GM23248 (cell line): ENCODE results near the gene EXD3. TPM values are rescaled to one million over a fixed set of nuclear protein-coding genes. Genes with fewer than 3 reads are reported as not detected.

ENCODE experiments used
- DNase-seq: peaks from one replicate; pipeline ENCODE4 v3.0.0-alpha.2; 2015
- H2AFZ ChIP-seq: fragments of 200-600 bp; sonication (generic); 2 replicates; pipeline ENCODE4 v1.6.1; 2016; ENCODE audit warnings: antibody characterized with exemption
- H3F3A ChIP-seq: fragments of 200-600 bp; sonication (generic); 2 replicates; pipeline ENCODE4 v1.6.1; 2016; ENCODE audit warnings: mild to moderate bottlenecking, antibody characterized with exemption, mixed run types; ENCODE audit not compliant: insufficient read depth
- H3K27ac ChIP-seq: fragments of 200-600 bp; sonication (generic); 2 replicates; pipeline ENCODE4 v1.5.1; 2016; ENCODE audit warnings: mild to moderate bottlenecking
- H3K27me3 ChIP-seq: fragments of 200-600 bp; sonication (generic); replicated peaks from 2 replicates; pipeline ENCODE4 v1.6.1; 2016; ENCODE audit warnings: mild to moderate bottlenecking; ENCODE audit not compliant: insufficient read depth
- H3K36me3 ChIP-seq: fragments of 200-600 bp; sonication (generic); 2 replicates; pipeline ENCODE4 v1.6.1; 2016; ENCODE audit warnings: low read depth, mild to moderate bottlenecking
- H3K4me1 ChIP-seq: fragments of 200-600 bp; sonication (generic); 2 replicates; pipeline ENCODE4 v1.6.1; 2016; ENCODE audit warnings: mild to moderate bottlenecking; ENCODE audit not compliant: insufficient read depth
- H3K4me2 ChIP-seq: fragments of 200-600 bp; sonication (generic); one replicate; pipeline ENCODE4 v1.6.1; 2016; ENCODE audit warnings: mild to moderate bottlenecking; ENCODE audit not compliant: unreplicated experiment
- H3K4me3 ChIP-seq: fragments of 200-600 bp; sonication (generic); 2 replicates; pipeline ENCODE4 v1.5.1; 2016; ENCODE audit warnings: mild to moderate bottlenecking
- H3K79me2 ChIP-seq: fragments of 200-600 bp; sonication (generic); 2 replicates; pipeline ENCODE4 v1.6.1; 2016; ENCODE audit warnings: mild to moderate bottlenecking; ENCODE audit not compliant: insufficient read depth
- H3K9ac ChIP-seq: fragments of 200-600 bp; sonication (generic); 2 replicates; pipeline ENCODE4 v1.6.1; 2016; ENCODE audit warnings: mild to moderate bottlenecking
- H3K9me2 ChIP-seq: fragments of 200-600 bp; sonication (generic); 2 replicates; pipeline ENCODE4 v1.6.1; 2016; ENCODE audit warnings: mixed run types, mild to moderate bottlenecking, moderate library complexity; ENCODE audit not compliant: insufficient read depth
- H3K9me3 ChIP-seq: fragments of 200-600 bp; sonication (generic); one replicate; pipeline ENCODE4 v1.6.1; 2017; ENCODE audit warnings: low read depth
- H4K20me1 ChIP-seq: fragments of 200-600 bp; sonication (generic); 2 replicates; pipeline ENCODE4 v1.6.0; 2016; ENCODE audit not compliant: insufficient read depth
- EZH2 ChIP-seq: fragments of 200-600 bp; sonication (generic); IDR thresholded peaks from 2 replicates; pipeline ENCODE4 v1.6.1; 2018; ENCODE audit warnings: antibody characterized with exemption, mild to moderate bottlenecking; ENCODE audit not compliant: insufficient read depth, poor library complexity, severe bottlenecking
- EZH2phosphoT487 ChIP-seq: fragments of 200-600 bp; sonication (generic); IDR thresholded peaks from 2 replicates; pipeline ENCODE4 v1.6.1; 2018; ENCODE audit warnings: antibody characterized with exemption, moderate library complexity, mild to moderate bottlenecking, low read depth; ENCODE audit not compliant: insufficient read depth
- WGBS, 2 experiments: methylation state at CpG; one replicate each; pipeline ENCODE4 v1.1.6; 2015 to 2017; ENCODE audit warnings: low lambda C conversion rate in 2 of 2, low coverage in 1 of 2; ENCODE audit errors: missing lambda C conversion rate in 2 of 2; 5-methylcytosine and 5-hydroxymethylcytosine counted together
- in situ Hi-C: fragments of 300-500 bp; cut with MboI; formaldehyde crosslinking; loops from 2 replicates; pipeline ENCODE4 v1.15.0; 2020
- polyA plus RNA-seq: library from polyadenylated mRNA; unstranded; fragments of >200 nt; fragmentation: Nextera tagmentation; extraction: Ambion mirVana; gene quantifications from 2 replicates; pipeline ENCODE4 v1.2.1, GENCODE V29; 2016
- total RNA-seq: library from RNA; depleted of rRNA; stranded (reverse); fragments of >200 nt; shearing (Covaris generic); gene quantifications from 2 replicates; pipeline ENCODE4 v1.2.3, GENCODE V29; 2014

Gene EXD3
- total and polyA plus RNA-seq, 2 experiments from 2014 or later, result 10.1 to 11.6 TPM

DNA sequence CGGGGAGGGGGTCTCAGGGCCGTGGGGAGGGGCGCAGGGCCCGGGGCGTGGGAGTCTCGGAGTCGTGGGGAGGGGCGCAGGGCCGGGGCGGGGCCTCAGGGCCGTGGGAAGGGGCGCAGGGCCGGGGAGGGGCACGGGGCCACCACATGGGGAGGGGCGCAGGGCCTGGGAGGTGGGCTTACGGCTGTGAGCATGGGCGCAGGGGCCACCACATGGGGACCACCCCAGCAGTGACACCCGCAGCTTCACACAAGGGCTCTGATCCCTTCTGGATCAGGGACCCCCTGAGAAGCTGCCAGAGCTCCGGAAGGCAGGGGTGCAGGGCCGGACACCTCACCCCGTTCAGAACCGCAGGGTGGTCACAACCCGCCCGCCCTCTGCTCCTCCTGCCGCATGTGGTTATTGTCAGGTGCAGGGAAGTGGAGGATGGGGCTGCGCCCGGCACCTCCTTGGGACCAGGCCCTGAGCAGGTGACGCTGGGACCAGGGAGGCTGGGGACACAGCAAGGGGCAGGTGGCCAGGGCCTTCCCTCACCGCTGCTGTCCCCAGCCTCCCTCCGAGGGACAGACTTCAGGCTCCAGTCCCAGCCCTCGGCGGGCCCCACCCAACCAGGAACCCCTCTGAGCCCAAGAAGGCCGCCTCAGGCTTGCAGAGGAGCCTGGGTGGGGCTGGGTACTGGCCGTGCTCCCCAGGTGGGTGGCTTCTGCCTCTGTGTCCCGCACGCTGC is 53.7 kb downstream of the EXD3 start:
- WGBS, 2 experiments, result 54 to 72% methylated on average over 18 to 35 of the region's 36 CpGs
- in situ Hi-C loops, result no loop called here
- DNase-seq, result no peak

DNA sequence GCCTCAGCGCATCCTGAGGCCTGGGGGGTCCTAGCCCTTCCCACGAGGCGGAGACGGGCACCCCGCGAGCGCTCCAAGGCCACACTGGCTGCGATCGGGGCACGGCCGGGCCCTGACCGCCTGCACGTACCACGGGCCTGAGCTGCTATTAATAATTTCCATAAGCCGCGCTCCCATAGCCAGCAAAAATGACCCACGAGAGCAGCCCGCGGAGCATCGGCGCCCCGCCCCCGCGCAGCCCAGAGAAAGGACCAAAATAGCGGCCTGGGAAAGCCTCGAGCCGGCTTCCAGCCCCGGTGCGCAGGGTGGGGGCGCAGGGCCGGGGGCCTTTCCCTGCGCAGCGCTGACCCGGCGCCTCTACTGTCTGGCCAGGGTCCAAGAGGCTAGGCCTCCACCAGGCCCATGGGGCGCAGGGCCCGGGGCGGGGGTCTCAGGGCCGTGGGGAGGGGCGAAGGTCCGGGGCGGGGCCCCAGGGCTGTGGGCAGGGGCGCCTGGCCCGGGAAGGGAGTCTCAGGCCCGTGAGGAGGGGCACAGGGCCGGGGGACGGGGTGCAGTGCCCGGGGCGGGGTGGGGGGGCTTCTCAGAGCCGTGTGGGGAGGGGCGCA is 54.4 kb downstream of the EXD3 start:
- WGBS, 2 experiments, result 36 to 49% methylated on average over 31 to 51 of the region's 51 CpGs
- no peak overlapping the region for H2AFZ ChIP-seq

More for the DNA sequence above, 53.7 kb downstream of the EXD3 start:
- Histone ChIP-seq H3K36me3 (no peaks in the 10 kb centered on the region), H3K9me3 (no peaks in the 10 kb centered on the region), H3K9ac (no peak overlapping the region), H2AFZ (no peak overlapping the region), H3K4me2 (no peak overlapping the region), H3F3A (no peaks in the 10 kb centered on the region), H3K27me3 (no peaks in the 10 kb centered on the region), H4K20me1 (no peaks in the 10 kb centered on the region), H3K79me2 (no peaks in the 10 kb centered on the region), H3K4me1 (no peaks in the 10 kb centered on the region), H3K27ac (no peak overlapping the region), H3K4me3 (no peak overlapping the region), H3K9me2 (no peaks in the 10 kb centered on the region)
- TF ChIP-seq EZH2phosphoT487 (no peak), EZH2 (no peak)

DNA sequence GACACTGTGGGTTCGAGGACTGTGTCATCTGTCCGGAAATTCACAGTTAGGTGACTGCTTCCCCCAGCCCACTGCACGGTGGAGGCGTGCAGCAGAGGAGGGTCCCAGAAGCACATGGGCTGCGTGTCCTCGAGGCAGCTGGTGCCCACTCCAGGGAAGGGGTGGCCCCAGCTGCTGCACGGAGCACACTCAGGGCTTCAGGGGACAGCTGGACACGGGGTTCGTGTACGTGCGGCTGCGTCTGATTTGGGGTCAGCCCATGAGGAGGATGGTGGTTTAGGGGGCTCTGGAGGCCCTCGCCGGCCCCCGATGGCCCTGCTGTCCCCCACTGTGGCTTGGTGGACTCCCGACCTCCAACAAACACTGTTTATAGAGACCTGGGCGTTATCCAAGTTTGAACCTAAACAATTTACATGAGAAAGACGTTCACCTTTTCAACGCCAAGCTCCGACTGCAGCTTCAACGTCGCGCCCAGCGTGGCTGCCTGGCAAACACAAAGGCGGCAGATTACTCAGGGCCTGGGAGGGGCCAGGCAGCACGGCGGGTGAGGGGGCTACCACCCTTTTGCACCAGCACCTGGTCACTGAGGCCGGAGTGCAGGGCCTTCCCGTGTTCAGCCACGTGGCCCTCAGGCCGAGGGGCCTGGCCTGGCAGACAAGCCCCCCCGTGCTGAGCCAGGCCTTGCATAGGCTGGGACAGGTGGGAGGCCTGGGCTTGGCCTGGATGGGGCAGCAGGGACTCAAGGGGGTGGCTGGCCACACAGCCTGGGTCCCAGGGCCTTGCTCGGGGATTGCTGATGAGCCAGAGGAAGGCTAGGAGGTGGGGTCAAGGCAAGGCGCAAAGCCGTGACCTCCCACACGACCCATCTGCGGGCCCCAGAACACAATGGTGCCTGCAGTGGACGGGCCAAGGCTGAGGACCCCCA is 55.2 kb downstream of the EXD3 start:
- H3K4me1 ChIP-seq, result no peaks in the 10 kb centered on the region
- H3K9me3 ChIP-seq, result no peaks in the 10 kb centered on the region
- H2AFZ ChIP-seq, result no peak overlapping the region
- H4K20me1 ChIP-seq, result no peaks in the 10 kb centered on the region
- H3K4me3 ChIP-seq, result no peak overlapping the region
- no peak overlapping the region for H3K9ac ChIP-seq
- H3K9me2 ChIP-seq, result no peaks in the 10 kb centered on the region
- H3F3A ChIP-seq, result no peaks in the 10 kb centered on the region
- in situ Hi-C loops, result no loop called here
- no peak overlapping the region for H3K27ac ChIP-seq
- 80 to 81% methylated on average over 37 to 38 of the region's 38 CpGs for WGBS, 2 experiments
- H3K79me2 ChIP-seq, result no peaks in the 10 kb centered on the region
- H3K36me3 ChIP-seq, result no peaks in the 10 kb centered on the region
- no peak for DNase-seq
- no peaks in the 10 kb centered on the region for H3K27me3 ChIP-seq
- no peak overlapping the region for H3K4me2 ChIP-seq
- TF ChIP-seq EZH2phosphoT487 (no peak), EZH2 (no peak)

More for the DNA sequence above, 54.4 kb downstream of the EXD3 start:
- TF ChIP-seq EZH2phosphoT487, result no peak
- TF ChIP-seq EZH2, result no peak
- Histone ChIP-seq H3K9me2 (no peaks in the 10 kb centered on the region), H3K36me3 (no peaks in the 10 kb centered on the region), H3K4me3 (no peak overlapping the region), H4K20me1 (no peaks in the 10 kb centered on the region), H3K4me2 (no peak overlapping the region), H3F3A (no peaks in the 10 kb centered on the region), H3K9me3 (no peaks in the 10 kb centered on the region), H3K27ac (no peak overlapping the region), H3K9ac (no peak overlapping the region), H3K27me3 (no peaks in the 10 kb centered on the region), H3K79me2 (no peaks in the 10 kb centered on the region), H3K4me1 (no peaks in the 10 kb centered on the region)
- peak; percentile 16 for DNase-seq
- in situ Hi-C loops, result no loop called here

DNA sequence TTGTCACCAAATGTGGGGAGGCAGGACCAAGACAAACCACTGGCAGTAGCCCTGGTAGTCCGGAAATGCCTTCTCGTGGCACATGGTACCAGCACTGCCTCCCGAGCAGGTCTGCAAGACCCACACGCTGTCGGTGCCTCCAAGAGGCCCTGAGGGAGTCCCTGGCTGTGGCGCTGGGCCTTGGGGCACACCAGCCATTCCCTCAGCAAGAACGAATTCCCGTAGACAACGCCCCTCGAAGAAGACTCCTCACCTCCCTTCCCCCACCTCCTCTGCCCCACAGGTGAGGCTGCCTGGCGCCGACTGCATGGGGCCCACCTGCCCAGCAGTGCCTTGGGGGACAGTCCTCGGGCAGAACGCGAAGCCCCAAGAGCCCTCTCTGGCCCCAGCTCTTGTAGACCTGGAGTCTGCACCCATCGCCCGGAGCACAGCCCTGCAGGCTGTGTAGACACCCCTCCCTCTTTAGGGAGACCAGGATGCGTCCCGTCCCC is 56.0 kb downstream of the EXD3 start:
- Histone ChIP-seq H3K79me2 (no peaks in the 10 kb centered on the region), H3K9ac (no peak overlapping the region), H3K27ac (no peak overlapping the region), H3K9me2 (no peaks in the 10 kb centered on the region), H3K4me3 (no peak overlapping the region), H3K9me3 (no peaks in the 10 kb centered on the region), H3K4me2 (no peak overlapping the region), H3K27me3 (no peaks in the 10 kb centered on the region), H3K4me1 (no peaks in the 10 kb centered on the region), H3F3A (no peaks in the 10 kb centered on the region), H2AFZ (no peak overlapping the region), H4K20me1 (no peaks in the 10 kb centered on the region), H3K36me3 (no peaks in the 10 kb centered on the region)
- TF ChIP-seq EZH2 (no peak), EZH2phosphoT487 (no peak)
- in situ Hi-C loops, result no loop called here
- 89 to 90% methylated on average over 19 of the region's 19 CpGs for WGBS, 2 experiments
- no peak for DNase-seq
